GM18526 (cell line): ENCODE data around the gene ZSCAN9.

Source experiments
- POLR2A ChIP-seq: IDR thresholded peaks from 3 replicates; pipeline ENCODE4 v1.6.1; 2011; ENCODE audit not compliant: insufficient read length; ENCODE audit errors: extremely low read depth

Gene ZSCAN9

DNA sequence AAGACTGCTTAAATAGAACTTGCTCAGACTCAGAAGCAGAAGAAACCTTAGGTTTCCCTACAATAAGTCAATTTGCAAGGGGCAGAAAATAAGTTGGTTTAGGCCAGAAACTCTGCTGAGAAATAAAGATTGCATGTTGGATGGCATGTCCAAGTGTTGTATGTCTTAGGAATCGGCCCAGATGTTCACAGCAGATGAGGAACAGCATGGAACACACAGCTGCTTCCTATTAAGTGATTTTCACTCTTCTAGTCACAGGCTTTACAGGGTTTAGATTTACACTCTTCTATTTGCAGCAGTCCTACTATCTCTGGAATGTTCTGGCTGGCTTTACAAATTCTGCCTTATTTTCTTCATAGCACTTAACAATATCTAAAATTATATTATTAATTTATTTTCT, 23.8 kb downstream of the ZSCAN9 start:
- no peak for TF ChIP-seq POLR2A

GRCh38 chr6:28250747-28251146, 25.7 kb downstream of the ZSCAN9 start:
- TF ChIP-seq POLR2A, result no peak

DNA sequence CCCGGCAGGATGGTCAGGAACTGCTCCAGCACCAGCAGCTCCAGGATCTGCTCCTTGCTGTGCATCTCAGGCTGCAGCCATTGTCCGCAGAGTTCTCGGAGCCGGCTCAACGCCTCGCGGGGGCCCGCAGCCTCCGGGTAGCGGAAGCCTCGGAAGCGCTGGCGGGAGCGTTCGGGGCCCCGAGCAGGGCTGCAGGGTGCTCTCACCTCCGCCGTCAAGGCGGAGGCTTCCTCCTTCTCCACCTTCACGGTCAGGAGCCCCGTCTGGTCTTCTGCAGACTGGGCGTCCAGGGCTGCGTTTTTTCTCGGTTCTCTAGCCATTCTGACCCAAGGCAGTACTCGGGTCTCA, 26.6 kb downstream of the ZSCAN9 start:
- TF ChIP-seq POLR2A, result no peak

DNA sequence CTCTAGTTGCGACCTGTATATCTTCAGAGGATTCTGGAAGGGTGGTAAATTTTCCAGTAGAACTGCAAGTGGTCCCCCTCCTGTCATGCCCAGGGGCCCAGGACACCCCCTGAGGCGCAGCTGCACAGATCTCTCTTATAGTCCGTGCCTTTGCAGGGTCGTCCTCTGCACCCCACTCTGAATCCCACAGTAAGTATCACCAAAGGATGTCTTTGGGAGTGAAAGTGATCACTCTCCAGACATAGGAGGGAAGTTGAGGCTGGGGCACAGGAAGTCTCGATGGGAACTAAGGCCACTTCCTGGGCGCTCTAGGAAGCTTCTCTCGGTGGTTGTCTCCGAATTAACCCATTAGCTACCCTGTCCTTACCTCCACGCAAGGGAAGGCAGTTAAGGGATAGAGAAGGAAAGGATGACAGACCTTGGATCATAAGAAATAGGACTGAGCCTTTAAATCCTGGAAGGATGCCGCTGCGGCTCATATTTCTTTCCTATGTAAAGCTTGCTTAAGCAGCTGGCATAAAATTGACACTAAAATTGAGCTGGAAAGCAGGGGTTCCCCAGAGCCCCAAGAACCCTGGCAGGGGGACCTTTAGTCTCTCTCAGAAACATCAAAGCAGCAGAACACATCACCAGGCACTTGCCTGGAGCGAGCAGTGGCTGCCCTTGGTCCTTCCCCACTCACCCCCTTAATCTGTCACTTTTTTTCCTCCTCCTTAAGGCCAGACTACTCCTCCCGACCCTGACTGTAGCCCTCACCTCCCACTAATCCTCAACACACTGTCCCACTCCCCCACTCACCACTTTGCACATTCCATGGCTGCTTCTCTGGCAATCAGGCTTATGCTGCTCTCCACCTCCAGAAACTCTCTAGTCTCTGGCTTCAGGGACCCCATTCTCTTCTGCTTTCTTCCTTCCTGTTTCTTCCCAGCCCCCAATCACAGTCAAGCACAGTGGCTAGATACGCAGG, 27.2 kb downstream of the ZSCAN9 start, which contains the start of gene ZKSCAN4:
ZKSCAN4 (minus strand) TSS at position 261 of the 967 bp plus-strand sequence. CDS start 289 bp downstream, outside the sequence.
- TF ChIP-seq POLR2A, result peak; percentile 30

DNA sequence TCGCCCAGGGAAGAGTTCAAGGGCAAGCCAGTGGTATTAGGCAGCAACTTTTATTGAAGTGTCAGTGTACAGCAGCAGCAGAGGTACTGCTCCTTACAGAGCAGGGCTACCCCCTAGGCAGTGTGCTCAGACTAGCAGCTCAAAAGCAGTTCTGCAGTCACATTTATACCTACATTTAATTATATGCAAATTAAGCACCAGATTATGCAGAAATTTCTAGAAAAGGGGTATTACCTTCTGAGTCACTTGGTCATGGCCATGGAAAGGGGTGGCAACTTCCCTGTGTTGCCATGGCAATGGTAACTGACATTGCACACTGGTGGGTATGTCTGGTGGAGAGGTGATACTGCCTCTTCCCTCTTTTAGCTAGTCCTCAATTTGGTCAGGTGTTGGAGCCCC, 29.0 kb downstream of the ZSCAN9 start:
- no peak for TF ChIP-seq POLR2A

GRCh38 chr6:28257042-28257441, 32.0 kb downstream of the ZSCAN9 start:
- TF ChIP-seq POLR2A, result no peak

DNA sequence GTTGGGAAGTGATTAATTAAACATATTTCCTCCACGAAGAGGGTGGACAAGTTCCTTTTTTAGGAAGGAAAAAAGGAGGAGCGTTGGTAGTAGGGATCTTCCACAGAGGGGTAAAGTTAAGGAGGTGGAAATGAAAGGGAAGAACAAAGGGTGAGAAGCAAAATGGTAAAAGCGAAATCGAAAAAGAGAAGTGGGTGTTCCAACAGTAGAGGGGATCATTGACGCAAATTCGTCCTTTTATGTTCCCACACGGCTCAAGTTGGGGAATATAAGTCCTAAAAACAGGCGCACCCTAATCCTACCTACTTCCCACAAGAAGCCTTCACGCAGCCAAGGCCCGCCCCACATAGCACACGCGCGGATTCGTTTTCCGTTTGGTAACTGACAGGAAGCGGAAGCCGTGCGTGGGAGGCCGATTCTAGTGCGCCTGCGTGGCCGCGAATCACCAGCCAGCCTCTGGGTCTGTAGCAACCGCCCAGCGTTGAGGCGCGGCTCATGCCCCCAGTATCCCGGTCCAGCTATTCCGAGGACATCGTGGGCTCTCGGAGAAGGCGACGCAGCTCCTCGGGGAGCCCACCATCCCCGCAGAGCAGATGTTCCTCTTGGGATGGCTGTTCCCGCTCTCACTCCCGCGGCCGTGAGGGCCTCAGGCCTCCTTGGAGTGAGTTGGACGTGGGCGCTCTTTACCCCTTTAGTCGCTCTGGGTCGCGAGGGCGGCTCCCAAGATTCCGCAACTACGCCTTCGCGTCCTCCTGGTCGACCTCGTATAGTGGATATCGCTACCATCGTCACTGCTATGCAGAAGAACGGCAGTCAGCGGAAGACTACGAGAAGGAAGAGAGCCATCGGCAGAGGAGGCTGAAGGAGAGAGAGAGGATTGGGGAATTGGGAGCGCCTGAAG, 34.1 kb downstream of the ZSCAN9 start, which contains the start of gene NKAPL:
NKAPL (plus strand) TSS at position 421 of the 901 bp plus-strand sequence; CDS start at position 496, 75 bp downstream.
- peak; percentile 40 for TF ChIP-seq POLR2A

- no peak for TF ChIP-seq POLR2A
Measured at GRCh38 chr6:28263922-28264321, 38.8 kb downstream of the ZSCAN9 start.

- TF ChIP-seq POLR2A, result no peak
Measured at GRCh38 chr6:28264834-28265401, 39.8 kb downstream of the ZSCAN9 start.

- no peak for TF ChIP-seq POLR2A
Measured at GRCh38 chr6:28266563-28266961, 41.5 kb downstream of the ZSCAN9 start.

GRCh38 chr6:28266962-28267694, 42.1 kb downstream of the ZSCAN9 start, which contains the start of gene ZSCAN26:
TSS of gene ZSCAN26 (plus strand) at chr6:28267143. CDS start at chr6:28271920, 4,777 bp downstream.
- TF ChIP-seq POLR2A, result peak; percentile 71

DNA sequence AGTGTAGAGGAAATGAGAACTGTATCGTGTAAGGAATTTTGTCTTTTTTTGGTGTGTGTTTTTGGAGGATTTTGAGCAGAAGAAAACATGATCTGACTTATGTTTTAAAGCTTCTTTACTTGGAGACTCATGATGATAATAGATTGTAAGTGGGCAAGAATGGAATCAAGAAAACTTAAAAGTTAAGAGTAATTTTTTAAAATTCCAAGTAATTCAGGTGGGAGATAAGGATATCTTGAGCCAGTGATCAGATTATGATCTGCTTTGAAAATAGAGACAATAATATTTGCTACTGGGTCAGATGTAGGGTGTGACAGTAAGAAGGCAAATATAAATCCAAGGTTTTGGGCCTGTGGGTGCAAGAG, 42.6 kb downstream of the ZSCAN9 start:
- no peak for TF ChIP-seq POLR2A

DNA sequence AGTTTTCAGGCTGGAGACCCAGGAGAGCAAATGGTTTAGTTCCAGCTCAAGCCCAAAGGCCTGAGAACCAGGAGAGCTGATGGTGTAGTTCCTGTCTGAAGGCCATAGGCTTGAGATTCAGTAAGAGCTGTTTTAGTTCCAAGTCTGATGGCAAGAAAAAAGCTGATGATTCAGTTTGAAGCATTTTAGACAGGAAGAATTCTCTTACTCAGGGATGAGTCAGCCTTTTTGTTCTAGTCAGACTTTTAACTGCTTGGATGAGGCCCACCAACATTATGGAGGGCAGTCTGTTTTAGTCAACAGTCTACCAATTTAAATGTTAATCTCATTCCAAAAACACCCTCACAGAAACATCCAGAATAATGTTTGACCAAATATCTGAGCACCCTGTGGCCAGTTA, 44.4 kb downstream of the ZSCAN9 start:
- TF ChIP-seq POLR2A, result no peak

GRCh38 chr6:28274888-28275287, 49.8 kb downstream of the ZSCAN9 start:
- no peak for TF ChIP-seq POLR2A
